Spleen (tissue), 11 donors: ENCODE results near the gene ELOVL1. TPM values are rescaled to one million over a fixed set of nuclear protein-coding genes. Genes with fewer than 3 reads are reported as not detected.
"Not testable (repeated sequence)": the region's sequence is repeated elsewhere in the genome, so short reads cannot be mapped to it uniquely, and the experiment has no call there.

Experiments used
- DNase-seq: peaks from one replicate; pipeline ENCODE4 v3.0.0-alpha.2; 2020
- H3K27ac ChIP-seq, 8 donors: fragments of 200-600 bp; sonication (generic) in 7 of 8; 1 replicate in 4 of 8; 2 replicates in 4 of 8; pipeline versions ENCODE4 v1.5.0 to v1.8.0; 2016 to 2021; ENCODE audit warnings: inconsistent platforms in 4 of 8, mild to moderate bottlenecking in 4 of 8, moderate library complexity in 1 of 8
- H3K27me3 ChIP-seq, 7 donors: fragments of 200-600 bp; sonication (generic) in 6 of 7; replicated peaks in 1 of 7; 1 replicate in 4 of 7; 2 replicates in 3 of 7; pipeline versions ENCODE4 v1.5.0 to v1.8.0; 2016 to 2021; ENCODE audit warnings: inconsistent platforms in 3 of 7, mild to moderate bottlenecking in 1 of 7
- H3K36me3 ChIP-seq, 6 donors: fragments of 200-600 bp; sonication (generic) in 5 of 6; 1 replicate in 4 of 6; 2 replicates in 2 of 6; pipeline versions ENCODE4 v1.5.0 to v1.8.0; 2016 to 2021; ENCODE audit warnings: inconsistent platforms in 2 of 6
- H3K4me1 ChIP-seq, 6 donors: fragments of 200-600 bp; sonication (generic) in 5 of 6; 1 replicate in 3 of 6; 2 replicates in 3 of 6; pipeline versions ENCODE4 v1.5.0 to v1.8.0; 2016 to 2021; ENCODE audit warnings: inconsistent platforms in 3 of 6
- H3K4me3 ChIP-seq, 8 donors: fragments of 200-600 bp; sonication (generic) in 7 of 8; 1 replicate in 4 of 8; 2 replicates in 4 of 8; pipeline versions ENCODE4 v1.5.0 to v1.8.0; 2016 to 2021; ENCODE audit warnings: inconsistent platforms in 4 of 8, mild to moderate bottlenecking in 4 of 8, moderate library complexity in 2 of 8
- H3K9me3 ChIP-seq, 8 donors: fragments of 200-600 bp; sonication (generic) in 7 of 8; 1 replicate in 4 of 8; 2 replicates in 4 of 8; pipeline versions ENCODE4 v1.5.0 to v1.8.0; 2016 to 2021; ENCODE audit warnings: inconsistent platforms in 4 of 8
- CTCF ChIP-seq, 11 experiments: fragments of 200-600 bp in 7 of 11; fragments of 450-650 bp in 4 of 11; sonication (generic) in 4 of 11; IDR thresholded peaks in 8 of 11; conservative IDR thresholded peaks in 3 of 11; 1 replicate in 7 of 11; 2 replicates in 4 of 11; pipeline versions ENCODE4 v1.4.0 to v1.8.0; 2016 to 2021; ENCODE audit warnings: antibody characterized with exemption in 11 of 11, inconsistent platforms in 4 of 11, mild to moderate bottlenecking in 1 of 11
- POLR2A ChIP-seq, 3 donors: fragments of 450-650 bp; IDR thresholded peaks; one replicate each; pipeline ENCODE4 v1.5.1; 2017; ENCODE audit warnings: antibody characterized with exemption in 3 of 3, mild to moderate bottlenecking in 1 of 3
- POLR2AphosphoS5 ChIP-seq, 3 donors: sonication (generic); formaldehyde crosslinking; IDR thresholded peaks; one replicate each; pipeline ENCODE4 v1.5.1; 2017; ENCODE audit warnings: antibody characterized with exemption in 3 of 3
- WGBS, 5 donors: extraction: QIAGEN DNeasy Blood & Tissue Kit in 3 of 5; methylation state at CpG; one replicate each; pipeline versions ENCODE4 v1.1.5 to v1.1.7; 2013 to 2018; 5-methylcytosine and 5-hydroxymethylcytosine counted together
- intact Hi-C: fragments of 100-400 bp; cut with DNase I; formaldehyde crosslinking; loops from one replicate; pipeline ENCODE4 v1.15.0; 2023; ENCODE audit warnings: low total_unique reads
- polyA plus RNA-seq, 3 donors: library from polyadenylated mRNA; stranded (reverse); fragments of 200-250 nt; gene quantifications; one replicate each; pipeline ENCODE4 v1.2.1, GENCODE V29; 2013
- total RNA-seq, 7 donors: library from RNA; depleted of rRNA in 3 of 7; stranded (reverse); fragments of >200 nt in 3 of 7; fragmentation: NEBNext Ultra II Directional in 4 of 7; extraction: Animal tissue kit (Norgen Biotek cat#: 25700) in 4 of 7; gene quantifications; one replicate each; pipeline versions ENCODE4 v1.1.0 to v1.2.1, GENCODE V29; 2016 to 2021
- donor health status: healthy with polysubstance abuse.
- donor health status: DM: no; HTN: no; CAD: no; lungs with moderate emphysema.
- donor health status: DM: no; HTN: no; CAD: no.
- donor health status: Bipolar disorder and iron deficiency.
- donor health status: healthy.
- donor health status: DM: no; HTN: no; CAD: no.
- donor health status: DM: yes; HTN: yes; CAD: no.

Gene ELOVL1
- total and polyA plus RNA-seq, 10 donors: 38.7 to 78.7 (median 53.3) TPM

GRCh38 chr1:43372172-43372571 is 4.4 kb upstream of the ELOVL1 start:
- peaks cover 0 to 24% (median 0%) of the 10 kb centered on the region in 6 donors for H3K36me3 ChIP-seq
- peaks cover 8 to 54% (median 19%) of the 10 kb centered on the region in 6 donors for H3K4me1 ChIP-seq
- H3K27ac ChIP-seq: peak overlapping the region in 3 of 8 donors; percentile 13 to 53 (median 38)
- H3K27me3 ChIP-seq: no peaks in the 10 kb centered on the region
- no peak for DNase-seq
- H3K9me3 ChIP-seq: no peaks in the 10 kb centered on the region
- no peak overlapping the region for H3K4me3 ChIP-seq
- WGBS, 5 donors: 95 to 98% (median 97%) methylated on average over 5 of the region's 5 CpGs
- intact Hi-C loops: no loop called here
- TF ChIP-seq POLR2A (IDR thresholded peaks at IDR 0.05) (no peak), POLR2AphosphoS5 (IDR thresholded peaks at IDR 0.05) (no peak), CTCF (IDR thresholded peaks at IDR 0.05 in 8 of 11, conservative IDR thresholded peaks at IDR 0.05 in 3 of 11) (no peak)

- intact Hi-C loops: no loop called here
- Histone ChIP-seq H3K4me1 (peaks cover 16 to 71% (median 35%) of the 10 kb centered on the region in 6 donors), H3K36me3 (peaks cover 0 to 25% (median 0%) of the 10 kb centered on the region in 6 donors), H3K9me3 (no peaks in the 10 kb centered on the region), H3K4me3 (no peak overlapping the region), H3K27ac (no peak overlapping the region), H3K27me3 (no peaks in the 10 kb centered on the region)
- no peak for DNase-seq
- WGBS, 5 donors: 74 to 89% (median 84%) methylated on average over 4 of the region's 4 CpGs
- no peak for TF ChIP-seq CTCF (IDR thresholded peaks at IDR 0.05 in 8 of 11, conservative IDR thresholded peaks at IDR 0.05 in 3 of 11)
- no peak for TF ChIP-seq POLR2A (IDR thresholded peaks at IDR 0.05)
- TF ChIP-seq POLR2AphosphoS5 (IDR thresholded peaks at IDR 0.05): no peak
Observed at GRCh38 chr1:43370564-43370963, 2.8 kb upstream of the ELOVL1 start.

GRCh38 chr1:43369779-43370178 is 2.0 kb upstream of the ELOVL1 start:
- Histone ChIP-seq H3K36me3 (peaks cover under 1 to 33% (median 6%) of the 10 kb centered on the region in 6 donors), H3K4me1 (peaks cover 16 to 76% (median 41%) of the 10 kb centered on the region in 6 donors)
- intact Hi-C loops, DNase-seq, H3K9me3 ChIP-seq, H3K4me3 ChIP-seq, H3K27me3 ChIP-seq, H3K27ac ChIP-seq: not testable (repeated sequence)
- 95 to 99% (median 95%) methylated on average over 6 of the region's 6 CpGs for WGBS, 5 donors

- Histone ChIP-seq H3K27ac (peak overlapping the region; percentile 92 to 99 (median 98)), H3K4me1 (peaks cover 16 to 83% (median 41%) of the 10 kb centered on the region in 6 donors), H3K27me3 (no peaks in the 10 kb centered on the region), H3K4me3 (peak overlapping the region; percentile 69 to 96 (median 80)), H3K9me3 (no peaks in the 10 kb centered on the region), H3K36me3 (peaks cover 6 to 34% (median 17%) of the 10 kb centered on the region in 6 donors)
- intact Hi-C loops: no loop called here
- DNase-seq: no peak
- 13 to 18% (median 16%) methylated on average over 6 of the region's 6 CpGs for WGBS, 5 donors
- no peak for TF ChIP-seq POLR2AphosphoS5 (IDR thresholded peaks at IDR 0.05)
- TF ChIP-seq CTCF (IDR thresholded peaks at IDR 0.05 in 8 of 11, conservative IDR thresholded peaks at IDR 0.05 in 3 of 11): no peak
- TF ChIP-seq POLR2A (IDR thresholded peaks at IDR 0.05): no peak
Observed at GRCh38 chr1:43368646-43369020, 822 bp upstream of the ELOVL1 start.
